ENCODE measurements around the gene AP1G1. TPM values are rescaled to one million over a fixed set of nuclear protein-coding genes. Genes with fewer than 3 reads are reported as not detected.
"Not testable (repeated sequence)": the region's sequence is repeated elsewhere in the genome, so short reads cannot be mapped to it uniquely, and the experiment has no call there.

The AP1G1 gene
- total RNA-seq, 1 donor from 2014 or later = 116 TPM

GRCh38 chr16:71792176-71792575, 16.5 kb downstream of the AP1G1 start:
- no peak for TF ChIP-seq POLR2AphosphoS5 (IDR thresholded peaks at IDR 0.05; ENCODE audit: insufficient read depth in 1 of 2, low read depth in 1 of 2)
- TF ChIP-seq POLR2A (IDR thresholded peaks at IDR 0.05) = no peak
- TF ChIP-seq CTCF (IDR thresholded peaks at IDR 0.05) = no peak
- Histone ChIP-seq H3K4me1 (peaks cover 55% of the 10 kb centered on the region), H3K27ac (no peak overlapping the region), H3K4me3 (no peak overlapping the region), H3K36me3 (peaks cover 0 to 17% of the 10 kb centered on the region in 2 donors), H3K9me3 (no peaks in the 10 kb centered on the region), H3K27me3 (no peaks in the 10 kb centered on the region)
- DNase-seq (ENCODE audit: extremely low spot score in 2 of 2) = no peak
- intact Hi-C loops (cut with DNase I) = no loop called here

GRCh38 chr16:71790329-71790728, 18.3 kb downstream of the AP1G1 start:
- H3K4me3 ChIP-seq; DNase-seq (ENCODE audit: extremely low spot score in 2 of 2); H3K27me3 ChIP-seq; H3K27ac ChIP-seq; H3K9me3 ChIP-seq; intact Hi-C loops (cut with DNase I): not testable (repeated sequence)
- Histone ChIP-seq H3K4me1 (peaks cover 42% of the 10 kb centered on the region), H3K36me3 (peaks cover 0 to 25% of the 10 kb centered on the region in 2 donors)

GRCh38 chr16:71789136-71789535, 19.5 kb downstream of the AP1G1 start:
- Histone ChIP-seq H3K36me3 (peaks cover 0 to 25% of the 10 kb centered on the region in 2 donors), H3K4me1 (peaks cover 33% of the 10 kb centered on the region), H3K9me3 (no peaks in the 10 kb centered on the region), H3K27ac (no peak overlapping the region), H3K27me3 (no peaks in the 10 kb centered on the region), H3K4me3 (no peak overlapping the region)
- DNase-seq (ENCODE audit: extremely low spot score in 2 of 2) = no peak
- TF ChIP-seq POLR2AphosphoS5 (IDR thresholded peaks at IDR 0.05; ENCODE audit: insufficient read depth in 1 of 2, low read depth in 1 of 2) = no peak
- TF ChIP-seq CTCF (IDR thresholded peaks at IDR 0.05) = no peak
- no peak for TF ChIP-seq POLR2A (IDR thresholded peaks at IDR 0.05)
- intact Hi-C loops (cut with DNase I) = no loop called here

DNA sequence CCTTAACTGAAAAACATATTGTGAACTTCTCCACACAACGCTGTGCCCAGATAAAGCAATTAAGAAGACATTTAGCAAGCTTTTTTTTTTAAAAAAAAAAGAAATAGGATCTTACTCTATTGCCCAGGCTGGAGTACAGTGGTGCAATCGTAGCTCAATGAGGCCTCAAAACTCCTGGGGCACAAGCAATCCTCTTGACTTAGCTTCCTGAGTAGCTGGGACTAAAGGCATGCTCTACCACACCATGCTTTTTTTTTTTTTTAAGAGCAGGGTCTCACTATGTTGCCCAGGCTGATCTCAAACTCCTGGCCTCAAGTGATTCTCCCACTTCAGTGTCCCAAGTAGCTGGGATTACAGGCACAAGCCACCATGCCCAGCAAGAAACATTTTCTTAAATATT, 20.1 kb downstream of the AP1G1 start:
- no peak for DNase-seq (ENCODE audit: extremely low spot score in 2 of 2)
- H3K4me1 ChIP-seq = peaks cover 28% of the 10 kb centered on the region
- no peaks in the 10 kb centered on the region for H3K9me3 ChIP-seq
- H3K36me3 ChIP-seq = peaks cover 0 to 25% of the 10 kb centered on the region in 2 donors
- no peak overlapping the region for H3K4me3 ChIP-seq
- TF ChIP-seq CTCF (IDR thresholded peaks at IDR 0.05) (no peak), POLR2A (IDR thresholded peaks at IDR 0.05) (no peak), POLR2AphosphoS5 (IDR thresholded peaks at IDR 0.05; ENCODE audit: insufficient read depth in 1 of 2, low read depth in 1 of 2) (no peak)
- no peaks in the 10 kb centered on the region for H3K27me3 ChIP-seq
- intact Hi-C loops (cut with DNase I) = no loop called here
- H3K27ac ChIP-seq = no peak overlapping the region

GRCh38 chr16:71785143-71785542, 23.5 kb downstream of the AP1G1 start:
- H3K27me3 ChIP-seq; H3K27ac ChIP-seq; intact Hi-C loops (cut with DNase I); H3K4me1 ChIP-seq; H3K9me3 ChIP-seq; H3K4me3 ChIP-seq; DNase-seq (ENCODE audit: extremely low spot score in 2 of 2): not testable (repeated sequence)
- H3K36me3 ChIP-seq = peaks cover 0 to 25% of the 10 kb centered on the region in 2 donors

- peaks cover 3% of the 10 kb centered on the region for H3K4me1 ChIP-seq
- H3K36me3 ChIP-seq = peaks cover 0 to 24% of the 10 kb centered on the region in 2 donors
- H3K27me3 ChIP-seq = no peaks in the 10 kb centered on the region
- no peak for DNase-seq (ENCODE audit: extremely low spot score in 2 of 2)
- H3K9me3 ChIP-seq = no peaks in the 10 kb centered on the region
- no peak overlapping the region for H3K4me3 ChIP-seq
- TF ChIP-seq CTCF (IDR thresholded peaks at IDR 0.05) = no peak
- TF ChIP-seq POLR2AphosphoS5 (IDR thresholded peaks at IDR 0.05; ENCODE audit: insufficient read depth in 1 of 2, low read depth in 1 of 2) = no peak
- TF ChIP-seq POLR2A (IDR thresholded peaks at IDR 0.05) = no peak
- intact Hi-C loops (cut with DNase I) = no loop called here
- H3K27ac ChIP-seq = no peak overlapping the region
Measured at GRCh38 chr16:71784093-71784492, 24.5 kb downstream of the AP1G1 start.
